Left renal pelvis (tissue), 4 donors: ENCODE measurements around the gene ZNF518B. TPM values are rescaled to one million over a fixed set of nuclear protein-coding genes. Genes with fewer than 3 reads are reported as not detected.

ENCODE experiments used
- polyA plus RNA-seq, 4 donors: library from polyadenylated mRNA; unstranded; fragments of 120-200 nt; gene quantifications; one replicate each; pipeline ENCODE4 v1.2.1, GENCODE V29; 2013; ENCODE audit not compliant: insufficient read length in 4 of 4

ZNF518B gene
- polyA plus RNA-seq, 4 donors = 26.2 to 38.7 (median 33.6) TPM

Other genes starting within 250 kb of the ZNF518B start
- gene CLNK, start 227.3 kb upstream of the ZNF518B start, polyA plus RNA-seq = 1 to 10 TPM in 1 of 4 donors, under 1 TPM in 3; 0.19 to 1.4 (median 0.49) TPM